C4-2B (cell line): ENCODE results near the gene SLC29A2.

ENCODE experiments used
- H3K27ac ChIP-seq: fragments of 450-650 bp; 2 replicates; pipeline ENCODE4 v1.5.1; 2017
- CTCF ChIP-seq: fragments of 450-650 bp; conservative IDR thresholded peaks from 2 replicates; pipeline ENCODE4 v1.5.1; 2017; ENCODE audit warnings: mild to moderate bottlenecking
- ZFX ChIP-seq: fragments of 450-650 bp; IDR thresholded peaks from 2 replicates; pipeline ENCODE4 v1.6.1; 2017

The SLC29A2 gene

GRCh38 chr11:66373265-66373664 lies 1.7 kb upstream of the SLC29A2 start:
- H3K27ac ChIP-seq = peak overlapping the region; percentile 28; the same call in 1 of the 2 replicates
- TF ChIP-seq CTCF (no peak), ZFX (no peak)

GRCh38 chr11:66369073-66369894 lies 2.3 kb downstream of the SLC29A2 start:
- TF ChIP-seq CTCF (no peak), ZFX (no peak)
- H3K27ac ChIP-seq = peak overlapping the region; percentile 97

GRCh38 chr11:66368484-66368883 lies 3.1 kb downstream of the SLC29A2 start:
- TF ChIP-seq CTCF (no peak), ZFX (no peak)
- no peak overlapping the region for H3K27ac ChIP-seq

- TF ChIP-seq CTCF (no peak), ZFX (no peak)
- H3K27ac ChIP-seq = no peak overlapping the region
Observed at GRCh38 chr11:66367561-66368312, 3.8 kb downstream of the SLC29A2 start.

GRCh38 chr11:66366844-66367477 lies 4.6 kb downstream of the SLC29A2 start:
- TF ChIP-seq ZFX = no peak
- TF ChIP-seq CTCF = no peak
- H3K27ac ChIP-seq = no peak overlapping the region

- H3K27ac ChIP-seq = no peak overlapping the region
- TF ChIP-seq CTCF = no peak
- TF ChIP-seq ZFX = no peak
Observed at GRCh38 chr11:66365711-66366619, 5.6 kb downstream of the SLC29A2 start.
